ENCODE data around the gene GOSR2. TPM values are rescaled to one million over a fixed set of nuclear protein-coding genes. Genes with fewer than 3 reads are reported as not detected.

The GOSR2 gene
- total RNA-seq, 1 experiment from 2014 or later = 48.4 TPM

DNA sequence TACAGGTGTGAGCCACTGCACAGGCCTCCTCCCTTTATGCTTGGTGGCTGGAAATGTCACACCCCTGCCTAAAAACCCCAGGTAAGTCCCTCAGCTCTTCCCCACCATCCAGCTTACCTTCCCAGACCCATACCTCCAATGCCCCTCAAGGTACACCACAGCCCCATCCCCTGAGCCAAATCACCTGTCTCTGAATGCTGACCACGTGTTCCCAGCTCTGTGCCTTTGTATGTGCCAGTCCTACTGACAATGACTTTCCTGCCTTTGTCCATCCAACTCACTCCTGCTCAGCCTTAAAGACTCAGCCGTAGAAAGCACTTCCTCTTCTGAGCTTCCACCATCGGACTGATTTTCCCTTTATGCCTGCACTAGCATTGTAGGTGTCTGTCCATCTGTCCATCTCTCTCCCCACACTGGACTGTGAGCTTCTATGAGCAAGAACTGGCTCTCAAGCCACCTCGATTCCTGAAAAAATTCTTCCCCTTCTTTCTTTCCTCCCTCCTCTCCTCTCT is 30.7 kb upstream of the GOSR2 start:
- H2AFZ ChIP-seq (ENCODE audit: low read length) = no peak overlapping the region
- BruUV-seq (replicated peaks) = no TSS peak
- no peak overlapping the region for H3K27ac ChIP-seq (ENCODE audit: low read length)
- DNase-seq (no peak), ATAC-seq (no peak)
- no peaks in the 10 kb centered on the region for H3K9me3 ChIP-seq (ENCODE audit: low read length)
- H3K4me3 ChIP-seq (ENCODE audit: low read length) = no peak overlapping the region
- H3K79me2 ChIP-seq (ENCODE audit: low read length) = no peaks in the 10 kb centered on the region
- H3K9ac ChIP-seq (ENCODE audit: low read length) = no peak overlapping the region
- H3K4me2 ChIP-seq (ENCODE audit: low read length) = no peak overlapping the region
- no peaks in the 10 kb centered on the region for H3K4me1 ChIP-seq (ENCODE audit: insufficient read depth, low read length)
- ChIA-PET CTCF (no interaction called here), POLR2A (ENCODE audit: unreplicated experiment) (no interaction called here)
- TF ChIP-seq EZH2 (IDR thresholded peaks at IDR 0.05; ENCODE audit: low read length, unreplicated experiment) = no peak
- TF ChIP-seq EZH2phosphoT487 (IDR thresholded peaks at IDR 0.05; ENCODE audit: borderline replicate concordance, low read length) = no peak
- no peak for TF ChIP-seq CTCF (conservative IDR thresholded peaks at IDR 0.05; ENCODE audit: low read depth, low read length)
- H3K36me3 ChIP-seq (ENCODE audit: low read depth, low read length) = no peaks in the 10 kb centered on the region
- no peaks in the 10 kb centered on the region for H4K20me1 ChIP-seq (ENCODE audit: low read length)
- H3K9me2 ChIP-seq (replicated peaks; ENCODE audit: low read length) = no peaks in the 10 kb centered on the region
- intact Hi-C loops (cut with micrococcal nuclease) = no loop called here
- H3F3A ChIP-seq (ENCODE audit: low read length, unreplicated experiment) = no peaks in the 10 kb centered on the region
- peaks cover 86% of the 10 kb centered on the region for H3K27me3 ChIP-seq (ENCODE audit: low read length)

DNA sequence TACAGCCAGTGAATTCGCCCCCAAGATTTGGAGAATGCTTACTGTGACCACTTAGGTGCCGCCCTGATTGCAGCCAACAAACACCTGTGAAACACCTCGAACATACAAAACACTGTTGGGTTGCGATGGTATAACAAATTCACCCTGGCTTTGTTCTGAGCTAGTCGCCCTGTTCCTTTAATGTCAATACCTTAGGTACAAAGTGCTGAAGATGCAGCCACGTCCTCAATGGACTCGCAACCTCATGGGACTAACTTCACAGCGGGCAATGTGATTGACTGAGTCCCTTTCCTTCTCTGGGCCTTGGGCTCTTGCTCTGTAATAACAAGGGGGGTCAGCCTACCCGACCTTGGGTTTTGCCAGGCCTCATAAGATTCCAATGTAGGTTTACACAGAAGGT is 28.9 kb upstream of the GOSR2 start:
- ChIA-PET CTCF (no interaction called here), POLR2A (ENCODE audit: unreplicated experiment) (no interaction called here)
- Histone ChIP-seq H4K20me1 (ENCODE audit: low read length) (no peaks in the 10 kb centered on the region), H3K36me3 (ENCODE audit: low read depth, low read length) (no peaks in the 10 kb centered on the region), H3K9me3 (ENCODE audit: low read length) (no peaks in the 10 kb centered on the region), H3K79me2 (ENCODE audit: low read length) (no peaks in the 10 kb centered on the region), H3F3A (ENCODE audit: low read length, unreplicated experiment) (no peaks in the 10 kb centered on the region), H3K9me2 (replicated peaks; ENCODE audit: low read length) (no peaks in the 10 kb centered on the region), H3K4me3 (ENCODE audit: low read length) (no peak overlapping the region), H3K27ac (ENCODE audit: low read length) (no peak overlapping the region), H3K4me2 (ENCODE audit: low read length) (no peak overlapping the region), H3K4me1 (ENCODE audit: insufficient read depth, low read length) (no peaks in the 10 kb centered on the region), H3K9ac (ENCODE audit: low read length) (no peak overlapping the region), H2AFZ (ENCODE audit: low read length) (no peak overlapping the region), H3K27me3 (ENCODE audit: low read length) (peaks cover 73% of the 10 kb centered on the region)
- intact Hi-C loops (cut with micrococcal nuclease) = no loop called here
- TF ChIP-seq EZH2 (IDR thresholded peaks at IDR 0.05; ENCODE audit: low read length, unreplicated experiment) (no peak), EZH2phosphoT487 (IDR thresholded peaks at IDR 0.05; ENCODE audit: borderline replicate concordance, low read length) (no peak), CTCF (conservative IDR thresholded peaks at IDR 0.05; ENCODE audit: low read depth, low read length) (no peak)
- DNase-seq (no peak), ATAC-seq (no peak)
- BruUV-seq (replicated peaks) = no TSS peak

DNA sequence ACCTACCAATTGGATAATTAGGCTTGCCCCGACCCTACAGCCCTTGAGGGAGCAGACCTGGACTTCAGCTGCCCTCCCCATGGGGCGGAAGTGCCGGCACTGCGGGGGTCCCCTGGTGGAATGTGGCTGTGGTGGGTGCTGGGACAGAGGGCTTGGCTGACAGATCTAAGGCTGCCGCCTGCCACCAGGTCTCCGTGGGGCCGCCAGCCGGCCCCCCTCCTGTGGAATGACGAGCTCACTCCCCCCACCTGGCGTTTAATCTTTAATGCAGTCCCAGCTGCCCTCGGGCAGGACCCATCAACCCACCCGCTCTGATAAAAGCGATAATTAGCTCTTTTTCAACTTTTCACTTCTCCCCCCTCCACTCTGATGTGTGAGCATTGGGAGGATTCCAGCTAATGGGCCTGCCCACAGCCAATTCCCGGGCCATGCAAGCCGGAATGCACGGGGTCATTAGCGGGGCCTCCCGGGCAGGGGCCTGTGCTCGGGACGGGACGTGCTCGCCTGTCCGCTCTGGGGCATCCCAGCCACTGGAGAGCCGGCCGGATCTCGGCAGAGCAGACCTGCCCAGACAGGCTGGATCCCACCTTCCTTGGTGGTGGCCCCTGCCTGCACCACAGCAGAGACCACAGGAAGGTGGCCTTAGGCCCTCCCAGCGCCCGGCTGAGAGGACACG is 28.3 kb upstream of the GOSR2 start:
- H3K9me3 ChIP-seq (ENCODE audit: low read length) = no peaks in the 10 kb centered on the region
- no peaks in the 10 kb centered on the region for H3K4me1 ChIP-seq (ENCODE audit: insufficient read depth, low read length)
- H3K27me3 ChIP-seq (ENCODE audit: low read length) = peaks cover 68% of the 10 kb centered on the region
- DNase-seq (no peak), ATAC-seq (no peak)
- H3K27ac ChIP-seq (ENCODE audit: low read length) = no peak overlapping the region
- TF ChIP-seq EZH2phosphoT487 (IDR thresholded peaks at IDR 0.05; ENCODE audit: borderline replicate concordance, low read length) (no peak), CTCF (conservative IDR thresholded peaks at IDR 0.05; ENCODE audit: low read depth, low read length) (no peak), EZH2 (IDR thresholded peaks at IDR 0.05; ENCODE audit: low read length, unreplicated experiment) (no peak)
- POLR2A ChIA-PET (ENCODE audit: unreplicated experiment) = interaction anchor here (0.6 kb wide), 1 partner anchor 793 kb away, joined by 3 read pairs; no protein-coding TSS in a partner anchor
- no peaks in the 10 kb centered on the region for H4K20me1 ChIP-seq (ENCODE audit: low read length)
- CTCF ChIA-PET = no interaction called here
- intact Hi-C loops (cut with micrococcal nuclease) = no loop called here
- no peaks in the 10 kb centered on the region for H3K79me2 ChIP-seq (ENCODE audit: low read length)
- H3K4me3 ChIP-seq (ENCODE audit: low read length) = no peak overlapping the region
- no peaks in the 10 kb centered on the region for H3K9me2 ChIP-seq (replicated peaks; ENCODE audit: low read length)
- no peaks in the 10 kb centered on the region for H3F3A ChIP-seq (ENCODE audit: low read length, unreplicated experiment)
- H3K36me3 ChIP-seq (ENCODE audit: low read depth, low read length) = no peaks in the 10 kb centered on the region
- H2AFZ ChIP-seq (ENCODE audit: low read length) = no peak overlapping the region
- no peak overlapping the region for H3K9ac ChIP-seq (ENCODE audit: low read length)
- H3K4me2 ChIP-seq (ENCODE audit: low read length) = no peak overlapping the region
- no TSS peak for BruUV-seq (replicated peaks)

Data from PC-3 (cell line).